HG03097 (cell line): Measurements from ENCODE around the gene SETD3.

Experiments used
- ATAC-seq: cut with Tn5 transposase; IDR thresholded peaks from one replicate; pipeline ENCODE4 v1.9.1; 2021; ENCODE audit not compliant: unreplicated experiment, low FRiP score

The SETD3 gene

GRCh38 chr14:99502989-99503421 lies 22.3 kb upstream of the SETD3 start:
- ATAC-seq, result no peak

- no peak for ATAC-seq
Measured at GRCh38 chr14:99497894-99498293, 17.2 kb upstream of the SETD3 start.

- no peak for ATAC-seq
Measured at GRCh38 chr14:99497341-99497740, 16.7 kb upstream of the SETD3 start.

DNA sequence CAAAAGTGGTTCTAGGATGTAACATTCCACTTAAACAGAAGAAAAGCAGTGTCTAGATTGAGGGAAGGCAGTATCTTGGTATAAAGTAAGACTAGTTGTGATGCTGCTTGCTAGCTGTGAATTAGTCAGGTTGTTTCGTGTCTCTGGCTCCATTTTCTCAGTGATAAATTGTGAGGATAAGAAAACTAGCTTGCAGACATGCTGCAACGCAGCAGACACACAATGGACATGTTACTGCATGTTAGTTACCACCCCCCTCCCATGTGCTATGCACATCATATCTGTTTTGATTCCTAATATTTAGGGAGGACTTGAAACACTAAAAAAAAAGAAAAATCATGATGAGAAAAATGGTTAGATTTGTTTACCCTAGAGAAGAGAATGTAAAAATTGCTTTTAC lies 3.4 kb upstream of the SETD3 start:
- ATAC-seq, result no peak

DNA sequence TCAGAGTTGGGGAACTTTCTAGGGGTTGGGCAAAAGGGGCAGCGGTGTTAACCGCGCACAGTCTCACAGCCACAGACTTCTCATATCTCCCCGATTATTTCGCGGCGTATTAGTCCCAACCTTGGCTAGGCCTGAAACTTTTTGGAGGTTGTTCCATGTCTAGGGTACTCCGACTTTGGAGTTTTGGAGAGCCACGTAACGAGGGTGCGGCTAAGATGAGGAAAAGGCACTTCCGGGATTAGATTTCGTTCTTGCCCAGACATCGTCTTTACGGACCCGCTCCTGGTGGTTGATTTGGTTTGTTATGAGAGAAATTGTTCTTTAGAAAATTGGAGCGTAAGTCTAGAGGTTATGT lies 1.1 kb upstream of the SETD3 start:
- no peak for ATAC-seq

GRCh38 chr14:99480917-99481744 lies 472 bp upstream of the SETD3 start, which contains the start of gene CCNK:
Gene CCNK, plus strand, starts transcription at chr14:99481409. Its CDS starts 11,269 bp downstream, at chr14:99492678.
- peak; percentile 89 for ATAC-seq

DNA sequence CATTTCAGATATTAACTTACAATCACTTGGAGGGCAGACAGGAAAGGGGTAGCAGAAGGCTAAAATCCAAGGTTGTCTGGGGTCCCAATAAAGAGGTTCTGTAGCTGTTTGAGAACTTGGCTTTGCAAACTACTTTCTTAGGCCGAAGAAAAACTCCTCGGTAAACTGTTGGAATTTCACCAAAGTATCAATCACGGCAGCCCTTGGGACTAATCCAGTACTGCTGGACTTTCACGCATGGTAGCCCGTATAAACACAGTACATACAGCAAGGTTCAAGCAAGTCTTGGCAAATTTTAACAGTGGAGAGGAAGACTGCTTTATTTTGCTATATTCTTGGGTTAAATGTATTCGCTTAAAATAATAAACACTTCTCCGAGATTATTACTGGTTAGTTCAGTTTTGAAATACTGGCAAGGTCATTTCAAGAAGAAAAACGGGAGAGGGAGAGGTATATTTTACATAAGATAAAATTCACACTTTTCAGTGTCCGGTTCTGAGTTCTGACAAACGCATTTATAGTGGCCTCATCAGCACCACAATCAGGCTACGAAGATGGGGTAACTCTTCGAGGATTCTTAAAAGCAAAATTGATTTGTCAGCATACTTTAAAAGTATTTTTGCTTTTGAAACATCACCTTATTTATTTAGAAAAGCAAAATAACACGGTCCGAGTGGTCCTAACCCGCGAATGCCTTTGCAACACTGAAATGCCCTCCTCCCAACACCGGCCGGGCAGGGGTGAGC lies 1.3 kb downstream of the SETD3 start:
- ATAC-seq, result no peak

DNA sequence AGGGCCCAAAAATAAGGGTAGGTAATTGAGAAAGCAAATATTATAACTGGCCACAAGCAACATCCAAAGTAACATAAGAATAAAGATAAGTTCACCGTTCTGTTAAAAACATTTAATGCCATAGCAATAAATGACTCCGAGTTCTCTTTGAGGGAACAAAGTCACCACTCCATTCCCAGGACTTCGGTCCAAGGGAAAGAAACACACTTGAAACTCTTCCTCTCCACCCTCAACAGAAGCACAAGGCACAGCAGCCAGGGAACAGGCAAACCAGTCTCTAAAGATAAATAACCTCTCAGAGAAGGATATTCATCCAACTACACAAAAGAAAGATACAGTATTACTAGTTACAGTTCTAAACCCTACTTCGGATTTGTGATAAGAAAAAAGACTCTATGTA lies 2.5 kb downstream of the SETD3 start:
- no peak for ATAC-seq

- no peak for ATAC-seq
Measured at GRCh38 chr14:99476864-99477263, 3.8 kb downstream of the SETD3 start.

DNA sequence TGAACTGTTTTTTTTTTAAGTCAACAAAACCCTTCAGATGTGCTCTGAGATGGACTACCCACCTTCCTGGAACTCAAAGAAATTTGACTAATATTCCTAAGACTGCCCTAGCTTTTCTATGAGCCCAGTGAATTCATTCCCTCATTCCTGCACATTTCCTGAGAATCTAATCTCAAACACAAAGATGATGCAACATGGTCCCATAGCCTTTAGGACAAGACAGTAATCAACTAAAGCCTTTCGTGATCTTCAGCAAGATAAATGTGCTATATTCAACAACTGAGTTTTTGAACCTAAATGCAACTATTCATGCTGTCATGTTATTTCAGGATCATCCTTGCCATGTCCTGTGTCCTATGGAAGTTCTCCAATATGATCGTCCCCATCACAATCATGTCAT lies 5.0 kb downstream of the SETD3 start:
- no peak for ATAC-seq

- no peak for ATAC-seq
Measured at GRCh38 chr14:99475179-99475578, 5.5 kb downstream of the SETD3 start.

DNA sequence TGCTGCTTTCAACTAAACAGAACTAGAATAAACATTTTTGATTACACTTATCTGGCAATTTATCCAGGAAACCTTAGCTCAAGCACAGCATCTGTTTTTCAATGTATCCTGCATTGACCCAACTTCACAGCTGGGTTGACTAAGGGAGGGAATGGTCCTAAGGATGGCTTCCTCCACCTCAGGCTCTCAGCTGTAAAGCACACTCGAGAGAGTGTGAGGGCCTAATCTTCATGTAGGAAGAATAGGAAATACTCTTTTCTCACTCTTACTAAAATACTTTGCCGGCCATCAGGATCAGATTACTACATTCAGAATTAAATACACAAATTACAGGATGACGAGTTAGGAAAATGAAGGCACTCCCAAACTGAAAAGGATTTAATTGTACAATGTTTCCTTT lies 7.2 kb downstream of the SETD3 start:
- no peak for ATAC-seq

DNA sequence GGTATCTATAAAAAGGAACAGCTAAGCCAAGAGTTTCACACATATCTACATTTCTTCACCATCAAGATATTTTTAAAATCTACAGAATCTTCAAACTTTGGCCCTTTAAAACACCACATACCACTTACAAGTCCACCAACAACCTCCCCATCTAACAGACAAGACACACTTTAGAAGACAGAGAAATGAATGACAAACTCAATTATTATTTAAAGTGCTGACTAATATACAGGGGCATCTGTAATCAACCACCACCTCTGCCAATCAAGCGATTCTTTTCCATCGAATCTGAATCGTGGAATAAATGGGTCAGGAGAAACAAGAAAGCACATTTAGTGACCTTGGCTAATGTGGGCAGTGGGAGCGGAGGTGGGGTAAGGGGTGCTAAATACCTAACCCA lies 7.7 kb downstream of the SETD3 start:
- no peak for ATAC-seq

DNA sequence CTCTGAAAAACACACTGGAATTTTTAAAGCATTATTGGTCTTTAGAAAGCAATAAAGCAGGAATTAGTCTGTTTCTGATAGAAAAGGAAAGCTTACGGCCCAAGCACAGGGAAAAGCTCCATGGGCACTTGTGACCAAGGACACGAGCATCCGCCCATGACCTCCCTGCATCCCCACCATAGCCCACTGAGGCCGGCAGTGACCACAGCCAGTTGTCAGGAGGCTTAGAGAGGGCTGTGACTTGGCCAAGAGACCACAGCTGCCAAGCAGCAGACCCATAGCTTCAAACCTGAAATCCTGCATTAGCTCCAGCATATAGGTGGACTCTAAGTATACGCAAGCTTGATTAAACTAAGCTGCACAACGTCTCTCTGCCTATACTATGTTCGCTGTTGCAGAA lies 8.9 kb downstream of the SETD3 start:
- no peak for ATAC-seq

GRCh38 chr14:99468836-99469592 lies 11.6 kb downstream of the SETD3 start:
- no peak for ATAC-seq

DNA sequence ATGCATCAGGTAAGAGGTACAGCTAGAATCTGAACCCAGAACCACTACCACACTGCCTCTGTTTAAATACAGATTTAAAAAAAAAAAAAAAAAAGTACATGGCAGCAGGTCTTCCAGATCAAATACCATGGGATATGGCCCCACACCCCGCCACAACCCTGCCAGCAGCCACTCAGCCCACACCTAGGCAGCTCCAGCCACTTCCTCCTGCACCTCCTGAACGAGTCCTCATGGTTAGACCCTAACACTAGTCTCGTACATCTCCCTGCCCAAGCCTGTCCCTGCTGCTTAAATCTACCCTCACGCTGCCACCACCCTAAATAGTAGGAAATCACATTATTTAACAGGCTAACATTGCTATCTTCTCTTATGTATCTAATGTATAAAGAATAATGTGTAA lies 12.6 kb downstream of the SETD3 start:
- no peak for ATAC-seq

GRCh38 chr14:99467336-99468078 lies 13.2 kb downstream of the SETD3 start:
- no peak for ATAC-seq

DNA sequence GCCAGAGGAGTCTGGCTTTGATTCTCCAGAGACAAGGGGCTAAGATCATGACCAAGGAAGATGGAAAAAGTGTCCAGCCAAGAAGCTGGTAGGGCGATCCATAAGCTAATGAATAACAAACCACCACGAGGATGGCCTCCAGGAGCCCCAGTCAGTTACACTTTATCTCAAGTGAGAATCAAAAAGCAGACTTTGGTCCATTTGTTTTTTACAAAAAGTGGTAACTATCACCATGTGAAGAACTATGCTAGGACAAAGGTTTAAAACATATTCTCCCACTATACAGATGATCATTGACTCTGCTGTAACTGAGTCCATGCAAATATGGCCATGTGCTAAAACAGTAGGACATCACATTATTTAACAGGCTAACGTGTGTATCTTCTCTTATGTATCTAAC lies 13.9 kb downstream of the SETD3 start:
- no peak for ATAC-seq

GRCh38 chr14:99465288-99465687 lies 15.4 kb downstream of the SETD3 start:
- ATAC-seq, result no peak

DNA sequence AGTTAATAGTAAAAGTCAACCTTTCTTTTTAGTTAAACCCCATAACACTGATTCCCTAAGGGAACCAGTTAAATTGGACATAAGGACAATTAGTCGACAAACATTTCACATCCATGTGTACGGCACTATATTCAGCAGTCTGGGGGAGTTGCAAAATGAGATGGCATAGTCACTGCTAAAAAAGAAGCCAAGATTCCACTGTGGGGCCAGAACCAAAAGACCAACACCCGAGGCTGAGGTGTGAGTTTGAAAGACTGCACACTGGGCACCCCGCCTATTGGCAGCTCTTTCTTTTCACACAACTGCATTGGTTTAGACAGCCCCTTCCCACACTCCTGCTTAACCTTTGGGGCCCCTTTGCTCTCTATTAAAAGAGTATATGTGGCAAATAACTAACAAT lies 16.7 kb downstream of the SETD3 start:
- no peak for ATAC-seq

GRCh38 chr14:99462210-99462609 lies 18.4 kb downstream of the SETD3 start:
- no peak for ATAC-seq
